OCI-LY7 (cell line): ENCODE results near the gene FAM174A. TPM values are rescaled to one million over a fixed set of nuclear protein-coding genes. Genes with fewer than 3 reads are reported as not detected.

Experiments
- BruUV-seq: library from RNA; stranded (reverse); fragments of 400-500 nt; replicated peaks from 2 replicates; lab custom pipeline; 2021; lab: Mats Ljungman, UMichigan
- CTCF ChIA-PET: fragments of 300-600 bp; sonication (Branson Sonifier 250); formaldehyde crosslinking; loops from one replicate; lab custom pipeline; 2022; ENCODE audit warnings: antibody characterized with exemption; ENCODE audit not compliant: unreplicated experiment; lab: Charles Lee
- POLR2A ChIA-PET: fragments of 300-600 bp; sonication (Branson Sonifier 250); formaldehyde crosslinking; loops from one replicate; lab custom pipeline; 2022; ENCODE audit warnings: antibody characterized with exemption; lab: Charles Lee
- DNase-seq: peaks from one replicate; pipeline ENCODE4 v3.0.0-alpha.2; 2015; ENCODE audit warnings: low spot score
- H2AFZ ChIP-seq: fragments of 200-600 bp; sonication (generic), shearing (Covaris generic); 2 replicates; pipeline ENCODE4 v1.6.1; 2014; ENCODE audit warnings: mild to moderate bottlenecking, antibody characterized with exemption, low read length, moderate library complexity
- H3K27ac ChIP-seq: fragments of 200-600 bp; sonication (generic); 2 replicates; pipeline ENCODE4 v1.5.1; 2014; ENCODE audit warnings: mixed run types, low read depth, mild to moderate bottlenecking, moderate library complexity, low read length, inconsistent platforms; ENCODE audit not compliant: poor library complexity, severe bottlenecking
- H3K36me3 ChIP-seq: fragments of 200-600 bp; sonication (generic); 2 replicates; pipeline ENCODE4 v1.6.1; 2014; ENCODE audit warnings: mild to moderate bottlenecking, antibody characterized with exemption, low read length, moderate library complexity, mixed read lengths; ENCODE audit not compliant: insufficient read depth
- H3K4me1 ChIP-seq: fragments of 200-600 bp; sonication (generic); 2 replicates; pipeline ENCODE4 v1.5.1; 2014; ENCODE audit warnings: mild to moderate bottlenecking, low read length; ENCODE audit not compliant: insufficient read depth, poor library complexity, severe bottlenecking
- H3K4me2 ChIP-seq: fragments of 200-600 bp; sonication (generic); 2 replicates; pipeline ENCODE4 v1.6.1; 2014; ENCODE audit warnings: mild to moderate bottlenecking, low read length
- H3K4me3 ChIP-seq: fragments of 200-600 bp; sonication (generic); 2 replicates; pipeline ENCODE4 v1.5.1; 2014; ENCODE audit warnings: mild to moderate bottlenecking, low read depth, low read length; ENCODE audit not compliant: poor library complexity, severe bottlenecking
- H3K79me2 ChIP-seq: fragments of 200-600 bp; sonication (generic); 2 replicates; pipeline ENCODE4 v1.6.1; 2016; ENCODE audit warnings: low read depth, mild to moderate bottlenecking, low read length, moderate library complexity, mixed read lengths; ENCODE audit not compliant: insufficient read depth
- H3K9me2 ChIP-seq: fragments of 200-600 bp; sonication (generic); 2 replicates; pipeline ENCODE4 v1.6.1; 2016; ENCODE audit warnings: mild to moderate bottlenecking, low read length, mixed read lengths; ENCODE audit not compliant: insufficient read depth
- H3K9me3 ChIP-seq: fragments of 200-600 bp; sonication (generic); 2 replicates; pipeline ENCODE4 v1.6.1; 2014; ENCODE audit warnings: mild to moderate bottlenecking, mixed run types, low read length, mixed read lengths
- H4K20me1 ChIP-seq: fragments of 200-600 bp; sonication (generic); 2 replicates; pipeline ENCODE4 v1.6.1; 2014; ENCODE audit warnings: mild to moderate bottlenecking, antibody characterized with exemption, low read length, moderate library complexity, mixed read lengths; ENCODE audit not compliant: insufficient read depth
- EZH2phosphoT487 ChIP-seq: fragments of 200-600 bp; sonication (generic); IDR thresholded peaks from 2 replicates; pipeline ENCODE4 v1.6.1; 2018; ENCODE audit warnings: low read depth, borderline replicate concordance, mild to moderate bottlenecking, mixed run types, antibody characterized with exemption, low read length, moderate library complexity, mixed read lengths
- intact Hi-C: fragments of 100-400 bp; cut with micrococcal nuclease; formaldehyde crosslinking; loops from one replicate; pipeline ENCODE4 v1.10.0; 2022; ENCODE audit not compliant: unreplicated experiment
- total RNA-seq, 2 experiments: library from RNA; depleted of rRNA in 1 of 2; stranded (reverse); fragments of >200 nt in 1 of 2; shearing (Covaris generic) in 1 of 2; gene quantifications; 2 replicates each; pipeline ENCODE4 v1.2.3, GENCODE V29; 2014 to 2022
- TF ChIP-seq, protein P1 (sequence below): fragments of 200-600 bp; sonication (generic); conservative IDR thresholded peaks from 2 replicates; pipeline ENCODE4 v1.5.1; 2014; ENCODE audit warnings: mild to moderate bottlenecking, antibody characterized with exemption, low read length, moderate library complexity, mixed read lengths

The FAM174A gene
- total RNA-seq, 2 experiments from 2014 or later: 1.2 to 6.3 TPM

DNA sequence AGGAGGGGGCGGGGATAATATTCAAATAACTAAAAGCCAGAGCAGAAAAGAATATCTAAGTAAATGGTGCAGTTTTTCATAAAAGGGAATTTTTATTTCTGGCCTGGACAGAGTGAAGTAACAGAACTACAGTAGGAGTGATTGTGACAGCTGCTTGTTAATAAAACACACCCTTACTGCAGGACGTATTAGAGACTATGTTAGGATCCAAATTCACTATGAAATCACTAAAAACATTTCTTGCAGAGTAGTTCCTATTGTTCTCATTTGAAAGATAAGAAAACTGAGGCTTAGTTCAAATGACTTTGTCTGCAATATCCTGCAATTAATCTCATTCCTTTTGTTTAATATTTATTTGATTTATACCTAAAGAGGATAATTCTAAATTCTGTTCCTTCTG lies 39.5 kb downstream of the FAM174A start:
- POLR2A ChIA-PET: no interaction called here
- no peaks in the 10 kb centered on the region for H3K4me1 ChIP-seq

DNA sequence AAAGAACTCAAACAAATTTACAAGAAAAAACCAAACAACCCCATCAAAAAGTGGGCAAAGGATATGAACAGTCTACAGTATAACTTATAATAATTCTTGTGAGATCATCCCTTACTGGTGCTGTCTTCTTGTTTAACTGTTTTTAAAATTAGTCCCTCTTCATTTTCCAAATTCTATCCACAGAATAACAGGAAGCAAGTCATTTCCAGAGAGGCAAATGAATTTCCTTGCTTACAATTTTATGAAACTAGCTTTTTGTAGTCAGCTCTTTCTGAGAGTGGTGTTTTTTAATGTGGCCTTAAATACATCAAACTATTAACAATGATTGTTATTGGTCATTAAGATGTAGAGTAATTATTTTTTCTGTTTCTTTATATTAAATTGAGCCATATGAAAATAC lies 40.6 kb downstream of the FAM174A start:
- no peak overlapping the region for H3K4me2 ChIP-seq
- H3K4me3 ChIP-seq: no peak overlapping the region

More for the DNA sequence above, 39.5 kb downstream of the FAM174A start:
- intact Hi-C loops: no loop called here
- Histone ChIP-seq H3K9me3 (no peaks in the 10 kb centered on the region), H3K27ac (no peak overlapping the region), H3K9me2 (no peaks in the 10 kb centered on the region), H3K4me2 (no peak overlapping the region), H3K4me3 (no peak overlapping the region), H3K79me2 (no peaks in the 10 kb centered on the region), H4K20me1 (no peaks in the 10 kb centered on the region), H2AFZ (no peak overlapping the region), H3K36me3 (no peaks in the 10 kb centered on the region)
- CTCF ChIA-PET: no interaction called here
- TF ChIP-seq, protein P1, sequence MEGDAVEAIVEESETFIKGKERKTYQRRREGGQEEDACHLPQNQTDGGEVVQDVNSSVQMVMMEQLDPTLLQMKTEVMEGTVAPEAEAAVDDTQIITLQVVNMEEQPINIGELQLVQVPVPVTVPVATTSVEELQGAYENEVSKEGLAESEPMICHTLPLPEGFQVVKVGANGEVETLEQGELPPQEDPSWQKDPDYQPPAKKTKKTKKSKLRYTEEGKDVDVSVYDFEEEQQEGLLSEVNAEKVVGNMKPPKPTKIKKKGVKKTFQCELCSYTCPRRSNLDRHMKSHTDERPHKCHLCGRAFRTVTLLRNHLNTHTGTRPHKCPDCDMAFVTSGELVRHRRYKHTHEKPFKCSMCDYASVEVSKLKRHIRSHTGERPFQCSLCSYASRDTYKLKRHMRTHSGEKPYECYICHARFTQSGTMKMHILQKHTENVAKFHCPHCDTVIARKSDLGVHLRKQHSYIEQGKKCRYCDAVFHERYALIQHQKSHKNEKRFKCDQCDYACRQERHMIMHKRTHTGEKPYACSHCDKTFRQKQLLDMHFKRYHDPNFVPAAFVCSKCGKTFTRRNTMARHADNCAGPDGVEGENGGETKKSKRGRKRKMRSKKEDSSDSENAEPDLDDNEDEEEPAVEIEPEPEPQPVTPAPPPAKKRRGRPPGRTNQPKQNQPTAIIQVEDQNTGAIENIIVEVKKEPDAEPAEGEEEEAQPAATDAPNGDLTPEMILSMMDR: no peak
- TF ChIP-seq EZH2phosphoT487: no peak
- no TSS peak for BruUV-seq
- no peak for DNase-seq

DNA sequence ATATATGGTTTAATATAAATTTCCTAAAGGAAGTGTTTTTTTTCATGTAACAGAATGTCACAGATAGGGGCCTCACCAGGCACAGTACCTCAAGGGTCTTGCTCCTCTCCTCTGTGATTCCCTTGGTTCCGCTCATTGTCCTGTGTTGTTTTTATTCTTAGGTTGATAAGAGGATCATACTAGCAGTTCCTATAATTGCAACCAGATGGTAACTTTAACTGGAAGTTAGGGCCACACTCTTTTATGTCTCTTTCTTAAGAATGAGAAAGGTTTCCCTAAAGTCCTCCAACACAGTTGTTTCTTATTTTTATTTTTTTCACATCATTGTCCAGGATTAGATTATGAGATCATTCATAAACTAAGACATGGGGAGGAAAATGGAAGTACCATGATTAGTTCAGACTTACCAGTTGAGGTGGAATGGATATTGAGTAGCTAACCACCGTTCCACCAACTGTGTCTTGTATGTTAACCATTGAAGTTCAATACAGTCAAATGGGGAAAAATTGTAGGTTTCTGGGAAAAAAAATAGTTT lies 41.1 kb downstream of the FAM174A start:
- no peak for DNase-seq
- H3K27ac ChIP-seq: no peak overlapping the region
- no peak for TF ChIP-seq EZH2phosphoT487
- TF ChIP-seq, protein P1: no peak
- no peak overlapping the region for H3K4me3 ChIP-seq
- no peaks in the 10 kb centered on the region for H4K20me1 ChIP-seq
- H3K4me1 ChIP-seq: no peaks in the 10 kb centered on the region
- H3K36me3 ChIP-seq: no peaks in the 10 kb centered on the region
- H3K4me2 ChIP-seq: no peak overlapping the region
- POLR2A ChIA-PET: no interaction called here
- no TSS peak for BruUV-seq
- H2AFZ ChIP-seq: no peak overlapping the region
- no peaks in the 10 kb centered on the region for H3K9me3 ChIP-seq
- intact Hi-C loops: no loop called here
- CTCF ChIA-PET: no interaction called here
- no peaks in the 10 kb centered on the region for H3K79me2 ChIP-seq
- no peaks in the 10 kb centered on the region for H3K9me2 ChIP-seq

More for the DNA sequence above, 40.6 kb downstream of the FAM174A start:
- H3K4me1 ChIP-seq: no peaks in the 10 kb centered on the region
- ChIA-PET POLR2A (interaction anchor here (0.6 kb wide), 1 partner anchor 312 kb away, joined by 3 read pairs; no protein-coding TSS in a partner anchor), CTCF (no interaction called here)
- no peak for DNase-seq
- H3K9me2 ChIP-seq: no peaks in the 10 kb centered on the region
- TF ChIP-seq, protein P1: no peak
- no peak for TF ChIP-seq EZH2phosphoT487
- no peak overlapping the region for H2AFZ ChIP-seq
- no peak overlapping the region for H3K27ac ChIP-seq
- H4K20me1 ChIP-seq: no peaks in the 10 kb centered on the region
- intact Hi-C loops: no loop called here
- H3K79me2 ChIP-seq: no peaks in the 10 kb centered on the region
- no peaks in the 10 kb centered on the region for H3K36me3 ChIP-seq
- no peaks in the 10 kb centered on the region for H3K9me3 ChIP-seq
- BruUV-seq: no TSS peak
